WTC11 (cell line): ENCODE results near the gene BEX2.

Source experiments
- CREB1 ChIP-seq: sonication (generic); formaldehyde crosslinking; IDR thresholded peaks from 2 replicates; pipeline ENCODE4 v1.8.0; 2023; ENCODE audit warnings: mild to moderate bottlenecking, missing genetic modification reagents
- IRF2 ChIP-seq: sonication (generic); formaldehyde crosslinking; IDR thresholded peaks from 2 replicates; pipeline ENCODE4 v1.8.0; 2022; ENCODE audit warnings: low read depth, missing genetic modification reagents, borderline replicate concordance
- NFYB ChIP-seq: sonication (generic); formaldehyde crosslinking; conservative IDR thresholded peaks from 2 replicates; pipeline ENCODE4 v1.8.0; 2022; ENCODE audit warnings: low read depth, missing genetic modification reagents
- ZNF396 ChIP-seq: fragments of 250-450 bp; sonication (Bioruptor Pico); IDR thresholded peaks from 2 replicates; pipeline ENCODE4 v1.8.0; 2021; ENCODE audit warnings: mild to moderate bottlenecking, moderate library complexity, borderline replicate concordance
- TF ChIP-seq, protein P1 (sequence below): fragments of 200-600 bp; IDR thresholded peaks from 2 replicates; pipeline ENCODE4 v1.8.0; 2022; ENCODE audit warnings: antibody characterized with exemption
- TF ChIP-seq, protein P2 (sequence below): sonication (generic); formaldehyde crosslinking; IDR thresholded peaks from 2 replicates; pipeline ENCODE4 v1.8.0; 2022; ENCODE audit warnings: mild to moderate bottlenecking, missing genetic modification reagents
- TF ChIP-seq, protein P3 (sequence below): sonication (generic); formaldehyde crosslinking; IDR thresholded peaks from 2 replicates; pipeline ENCODE4 v1.8.1; 2023; ENCODE audit warnings: mild to moderate bottlenecking, missing genetic modification reagents, moderate library complexity
- TF ChIP-seq, protein P4 (sequence below): fragments of 250-450 bp; sonication (Bioruptor Pico); IDR thresholded peaks from 2 replicates; pipeline ENCODE4 v1.8.0; 2021; ENCODE audit warnings: mild to moderate bottlenecking

DNA sequence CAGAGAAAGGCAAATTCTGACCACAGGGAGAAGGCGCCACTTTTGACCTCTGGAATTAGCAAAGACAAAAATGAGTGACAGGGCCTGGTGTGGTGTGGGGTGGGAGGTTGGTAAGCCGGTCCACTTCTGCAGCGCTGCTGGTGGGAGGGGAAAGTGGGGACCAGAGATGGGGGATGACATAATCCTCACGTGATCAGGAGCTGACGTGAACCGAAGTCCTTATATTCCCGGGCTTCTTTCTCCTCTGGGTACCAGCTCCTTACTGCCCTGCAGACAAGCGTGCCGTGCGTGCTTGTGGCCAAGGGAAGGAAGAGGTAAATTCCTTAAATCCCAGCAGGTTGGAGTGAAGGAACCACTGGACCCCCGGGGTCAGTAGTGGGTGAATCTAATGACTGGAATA lies 19.2 kb upstream of the BEX2 start, which contains the start of gene TCEAL7:
- no peak for TF ChIP-seq CREB1 (CRISPR knock-in tag)
- no peak for TF ChIP-seq IRF2 (CRISPR knock-in tag)
- TF ChIP-seq, protein P1, sequence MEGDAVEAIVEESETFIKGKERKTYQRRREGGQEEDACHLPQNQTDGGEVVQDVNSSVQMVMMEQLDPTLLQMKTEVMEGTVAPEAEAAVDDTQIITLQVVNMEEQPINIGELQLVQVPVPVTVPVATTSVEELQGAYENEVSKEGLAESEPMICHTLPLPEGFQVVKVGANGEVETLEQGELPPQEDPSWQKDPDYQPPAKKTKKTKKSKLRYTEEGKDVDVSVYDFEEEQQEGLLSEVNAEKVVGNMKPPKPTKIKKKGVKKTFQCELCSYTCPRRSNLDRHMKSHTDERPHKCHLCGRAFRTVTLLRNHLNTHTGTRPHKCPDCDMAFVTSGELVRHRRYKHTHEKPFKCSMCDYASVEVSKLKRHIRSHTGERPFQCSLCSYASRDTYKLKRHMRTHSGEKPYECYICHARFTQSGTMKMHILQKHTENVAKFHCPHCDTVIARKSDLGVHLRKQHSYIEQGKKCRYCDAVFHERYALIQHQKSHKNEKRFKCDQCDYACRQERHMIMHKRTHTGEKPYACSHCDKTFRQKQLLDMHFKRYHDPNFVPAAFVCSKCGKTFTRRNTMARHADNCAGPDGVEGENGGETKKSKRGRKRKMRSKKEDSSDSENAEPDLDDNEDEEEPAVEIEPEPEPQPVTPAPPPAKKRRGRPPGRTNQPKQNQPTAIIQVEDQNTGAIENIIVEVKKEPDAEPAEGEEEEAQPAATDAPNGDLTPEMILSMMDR: no peak
- TF ChIP-seq, protein P2, sequence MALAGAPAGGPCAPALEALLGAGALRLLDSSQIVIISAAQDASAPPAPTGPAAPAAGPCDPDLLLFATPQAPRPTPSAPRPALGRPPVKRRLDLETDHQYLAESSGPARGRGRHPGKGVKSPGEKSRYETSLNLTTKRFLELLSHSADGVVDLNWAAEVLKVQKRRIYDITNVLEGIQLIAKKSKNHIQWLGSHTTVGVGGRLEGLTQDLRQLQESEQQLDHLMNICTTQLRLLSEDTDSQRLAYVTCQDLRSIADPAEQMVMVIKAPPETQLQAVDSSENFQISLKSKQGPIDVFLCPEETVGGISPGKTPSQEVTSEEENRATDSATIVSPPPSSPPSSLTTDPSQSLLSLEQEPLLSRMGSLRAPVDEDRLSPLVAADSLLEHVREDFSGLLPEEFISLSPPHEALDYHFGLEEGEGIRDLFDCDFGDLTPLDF (CRISPR knock-in tag): no peak
- TF ChIP-seq NFYB (CRISPR knock-in tag): no peak
- TF ChIP-seq, protein P3, sequence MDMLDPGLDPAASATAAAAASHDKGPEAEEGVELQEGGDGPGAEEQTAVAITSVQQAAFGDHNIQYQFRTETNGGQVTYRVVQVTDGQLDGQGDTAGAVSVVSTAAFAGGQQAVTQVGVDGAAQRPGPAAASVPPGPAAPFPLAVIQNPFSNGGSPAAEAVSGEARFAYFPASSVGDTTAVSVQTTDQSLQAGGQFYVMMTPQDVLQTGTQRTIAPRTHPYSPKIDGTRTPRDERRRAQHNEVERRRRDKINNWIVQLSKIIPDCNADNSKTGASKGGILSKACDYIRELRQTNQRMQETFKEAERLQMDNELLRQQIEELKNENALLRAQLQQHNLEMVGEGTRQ: peak; percentile 77
- TF ChIP-seq ZNF396 (CRISPR knock-in tag): no peak
- TF ChIP-seq, protein P4, sequence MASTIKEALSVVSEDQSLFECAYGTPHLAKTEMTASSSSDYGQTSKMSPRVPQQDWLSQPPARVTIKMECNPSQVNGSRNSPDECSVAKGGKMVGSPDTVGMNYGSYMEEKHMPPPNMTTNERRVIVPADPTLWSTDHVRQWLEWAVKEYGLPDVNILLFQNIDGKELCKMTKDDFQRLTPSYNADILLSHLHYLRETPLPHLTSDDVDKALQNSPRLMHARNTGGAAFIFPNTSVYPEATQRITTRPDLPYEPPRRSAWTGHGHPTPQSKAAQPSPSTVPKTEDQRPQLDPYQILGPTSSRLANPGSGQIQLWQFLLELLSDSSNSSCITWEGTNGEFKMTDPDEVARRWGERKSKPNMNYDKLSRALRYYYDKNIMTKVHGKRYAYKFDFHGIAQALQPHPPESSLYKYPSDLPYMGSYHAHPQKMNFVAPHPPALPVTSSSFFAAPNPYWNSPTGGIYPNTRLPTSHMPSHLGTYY: no peak
